ENCODE results near the gene TFF1.

TFF1 gene

GRCh38 chr21:42353623-42354022, 12.7 kb downstream of the TFF1 start:
- Histone ChIP-seq H3K4me1 (ENCODE audit: control insufficient read depth in 1 of 2, insufficient read depth in 1 of 2, low read depth in 1 of 2, low read length in 1 of 2) (no peaks in the 10 kb centered on the region), H3K9me3 (no peaks in the 10 kb centered on the region), H3K4me3 (ENCODE audit: low read depth in 1 of 2, low read length in 1 of 2) (no peak overlapping the region), H3K36me3 (no peaks in the 10 kb centered on the region), H3K27me3 (no peaks in the 10 kb centered on the region), H3K27ac (no peak overlapping the region)
- TF ChIP-seq CTCF (IDR thresholded peaks at IDR 0.05): no peak

- no peak overlapping the region for H3K4me3 ChIP-seq (ENCODE audit: low read depth in 1 of 2, low read length in 1 of 2)
- TF ChIP-seq CTCF (IDR thresholded peaks at IDR 0.05): no peak
- no peaks in the 10 kb centered on the region for H3K36me3 ChIP-seq
- H3K27me3 ChIP-seq: no peaks in the 10 kb centered on the region
- no peaks in the 10 kb centered on the region for H3K4me1 ChIP-seq (ENCODE audit: control insufficient read depth in 1 of 2, insufficient read depth in 1 of 2, low read depth in 1 of 2, low read length in 1 of 2)
- no peak overlapping the region for H3K27ac ChIP-seq
- H3K9me3 ChIP-seq: no peaks in the 10 kb centered on the region
Measured at GRCh38 chr21:42352441-42353095, 13.8 kb downstream of the TFF1 start.

- no peaks in the 10 kb centered on the region for H3K27me3 ChIP-seq
- no peak overlapping the region for H3K4me3 ChIP-seq (ENCODE audit: low read depth in 1 of 2, low read length in 1 of 2)
- no peaks in the 10 kb centered on the region for H3K9me3 ChIP-seq
- H3K4me1 ChIP-seq (ENCODE audit: control insufficient read depth in 1 of 2, insufficient read depth in 1 of 2, low read depth in 1 of 2, low read length in 1 of 2): no peaks in the 10 kb centered on the region
- no peaks in the 10 kb centered on the region for H3K36me3 ChIP-seq
- no peak for TF ChIP-seq CTCF (IDR thresholded peaks at IDR 0.05)
- H3K27ac ChIP-seq: no peak overlapping the region
Measured at GRCh38 chr21:42351626-42352440, 14.5 kb downstream of the TFF1 start.

GRCh38 chr21:42350927-42351426, 15.4 kb downstream of the TFF1 start, which contains the start of gene TFF2:
TSS of gene TFF2 (minus strand) at chr21:42350994. CDS start at chr21:42350957, 37 bp downstream.
- Histone ChIP-seq H3K4me1 (ENCODE audit: control insufficient read depth in 1 of 2, insufficient read depth in 1 of 2, low read depth in 1 of 2, low read length in 1 of 2) (no peaks in the 10 kb centered on the region), H3K36me3 (no peaks in the 10 kb centered on the region), H3K27me3 (no peaks in the 10 kb centered on the region), H3K27ac (no peak within 1 kb of the TSS), H3K4me3 (ENCODE audit: low read depth in 1 of 2, low read length in 1 of 2) (no peak within 1 kb of the TSS), H3K9me3 (no peaks in the 10 kb centered on the region)
- no peak for TF ChIP-seq CTCF (IDR thresholded peaks at IDR 0.05)

GRCh38 chr21:42350318-42350910, 15.9 kb downstream of the TFF1 start:
- Histone ChIP-seq H3K27me3 (no peaks in the 10 kb centered on the region), H3K9me3 (no peaks in the 10 kb centered on the region), H3K4me1 (ENCODE audit: control insufficient read depth in 1 of 2, insufficient read depth in 1 of 2, low read depth in 1 of 2, low read length in 1 of 2) (no peaks in the 10 kb centered on the region), H3K27ac (no peak overlapping the region), H3K4me3 (ENCODE audit: low read depth in 1 of 2, low read length in 1 of 2) (no peak overlapping the region), H3K36me3 (no peaks in the 10 kb centered on the region)
- TF ChIP-seq CTCF (IDR thresholded peaks at IDR 0.05): no peak
